H1 (cell line): ENCODE results near the gene SIRT5. TPM values are rescaled to one million over a fixed set of nuclear protein-coding genes. Genes with fewer than 3 reads are reported as not detected.

Experiments
- CTCF ChIA-PET: fragments of 300-600 bp; sonication (Branson Sonifier 250); formaldehyde crosslinking; loops from one replicate; lab custom pipeline; 2021; ENCODE audit not compliant: partially characterized antibody; lab: Charles Lee
- POLR2A ChIA-PET: fragments of 300-600 bp; sonication (Branson Sonifier 250); formaldehyde crosslinking; loops from one replicate; lab custom pipeline; 2021; ENCODE audit warnings: inconsistent platforms; ENCODE audit not compliant: partially characterized antibody; lab: Charles Lee
- DNase-seq, 2 experiments: peaks; one replicate each; pipeline versions ENCODE4 v3.0.0 to v3.0.0-alpha.2; 2010 to 2022; ENCODE audit warnings: low spot score in 2 of 2, low read depth in 1 of 2, mixed read lengths in 1 of 2
- FAIRE-seq: peaks from 2 replicates; lab custom pipeline; 2011; peaks lifted over from hg19 to GRCh38; lab: Jason Lieb, UNC
- H2AFZ ChIP-seq: 2 replicates; pipeline ENCODE4 v1.8.1; 2012; ENCODE audit warnings: low read length, inconsistent platforms
- H2AK5ac ChIP-seq: 2 replicates; pipeline ENCODE4 v1.6.1; 2013; ENCODE audit warnings: low read depth, low read length
- H2BK120ac ChIP-seq: replicated peaks from 2 replicates; pipeline ENCODE3; 2013; ENCODE audit warnings: low read depth, low read length, inconsistent platforms
- H2BK12ac ChIP-seq: 2 replicates; pipeline ENCODE4 v1.6.1; 2013; ENCODE audit warnings: low read depth, low read length
- H2BK15ac ChIP-seq: 2 replicates; pipeline ENCODE4 v1.6.1; 2013; ENCODE audit warnings: low read length
- H2BK20ac ChIP-seq: 2 replicates; pipeline ENCODE4 v1.6.1; 2013; ENCODE audit warnings: low read length
- H2BK5ac ChIP-seq: 2 replicates; pipeline ENCODE4 v1.6.1; 2013; ENCODE audit warnings: low read depth, low read length
- H3K14ac ChIP-seq: 2 replicates; pipeline ENCODE4 v1.6.1; 2013; ENCODE audit warnings: inconsistent platforms; ENCODE audit not compliant: insufficient read length
- H3K18ac ChIP-seq: 2 replicates; pipeline ENCODE4 v1.6.1; 2013; ENCODE audit warnings: low read length; ENCODE audit errors: extremely low read depth
- H3K23ac ChIP-seq: 2 replicates; pipeline ENCODE4 v1.6.1; 2013; ENCODE audit warnings: inconsistent platforms; ENCODE audit not compliant: insufficient read length
- H3K23me2 ChIP-seq: 2 replicates; pipeline ENCODE4 v1.6.1; 2013; ENCODE audit warnings: low read depth, low read length
- H3K27ac ChIP-seq: 2 replicates; pipeline ENCODE4 v1.6.1; 2011; ENCODE audit warnings: low read depth, low read length, inconsistent platforms
- H3K27me3 ChIP-seq, 4 experiments: replicated peaks in 1 of 4; 1 replicate in 1 of 4; 2 replicates in 3 of 4; pipeline versions ENCODE4 v1.6.1 to v1.8.1; 2011 to 2013; ENCODE audit warnings: low read length in 3 of 4, mild to moderate bottlenecking in 3 of 4, inconsistent platforms in 2 of 4, mixed read lengths in 2 of 4, moderate library complexity in 1 of 4; ENCODE audit not compliant: control insufficient read depth in 3 of 4, insufficient read depth in 3 of 4; ENCODE audit errors: extremely low read depth in 1 of 4
- H3K36me3 ChIP-seq, 4 experiments: 2 replicates each; pipeline versions ENCODE4 v1.6.1 to v1.8.1; 2011 to 2013; ENCODE audit warnings: mild to moderate bottlenecking in 4 of 4, low read length in 3 of 4, moderate library complexity in 2 of 4, control low read depth in 1 of 4, inconsistent platforms in 1 of 4; ENCODE audit not compliant: insufficient read depth in 4 of 4, control insufficient read depth in 2 of 4
- H3K4ac ChIP-seq: replicated peaks from 2 replicates; pipeline ENCODE3; 2013; ENCODE audit warnings: low read length, low read depth, mixed read lengths, inconsistent platforms; ENCODE audit not compliant: insufficient read length
- H3K4me1 ChIP-seq, 4 experiments: replicated peaks in 1 of 4; 1 replicate in 1 of 4; 2 replicates in 3 of 4; pipeline versions ENCODE4 v1.6.1 to v1.8.1; 2011 to 2013; ENCODE audit warnings: low read length in 3 of 4, inconsistent platforms in 2 of 4, mixed read lengths in 1 of 4; ENCODE audit not compliant: insufficient read depth in 4 of 4, control insufficient read depth in 3 of 4
- H3K4me2 ChIP-seq, 2 experiments: 2 replicates each; pipeline versions ENCODE4 v1.6.1 to v1.8.1; 2011 to 2013; ENCODE audit warnings: low read depth in 2 of 2, low read length in 2 of 2, control low read depth in 1 of 2, inconsistent platforms in 1 of 2, mild to moderate bottlenecking in 1 of 2; ENCODE audit not compliant: insufficient read depth in 1 of 2
- H3K4me3 ChIP-seq, 4 experiments: fragments of 200-600, 300-600 bp in 1 of 4; sonication (generic), shearing (Covaris generic), sonication (Bioruptor Twin) in 1 of 4; 2 replicates each; pipeline versions ENCODE4 v1.5.1 to v1.8.1; 2011 to 2016; ENCODE audit warnings: low read length in 4 of 4, low read depth in 3 of 4, control low read depth in 2 of 4, inconsistent platforms in 2 of 4, mild to moderate bottlenecking in 2 of 4, mixed read lengths in 1 of 4, moderate library complexity in 1 of 4; ENCODE audit not compliant: insufficient read depth in 2 of 4; ENCODE audit errors: extremely low read depth in 1 of 4
- H3K56ac ChIP-seq: replicated peaks from 2 replicates; pipeline ENCODE3; 2013; ENCODE audit warnings: low read depth, mild to moderate bottlenecking, mixed read lengths, low read length, inconsistent platforms; ENCODE audit not compliant: insufficient read length
- H3K79me1 ChIP-seq: 2 replicates; pipeline ENCODE4 v1.6.1; 2013; ENCODE audit warnings: low read depth, low read length, control low read depth
- H3K79me2 ChIP-seq, 2 experiments: 2 replicates each; pipeline versions ENCODE4 v1.6.1 to v1.8.1; 2012 to 2013; ENCODE audit warnings: low read length in 2 of 2, mild to moderate bottlenecking in 2 of 2, inconsistent platforms in 1 of 2; ENCODE audit not compliant: insufficient read depth in 2 of 2, control insufficient read depth in 1 of 2
- H3K9ac ChIP-seq, 4 experiments: replicated peaks in 1 of 4; 1 replicate in 1 of 4; 2 replicates in 3 of 4; pipeline versions ENCODE4 v1.6.1 to v1.8.1; 2011 to 2013; ENCODE audit warnings: low read depth in 3 of 4, low read length in 3 of 4, control low read depth in 2 of 4, mild to moderate bottlenecking in 2 of 4, moderate library complexity in 2 of 4, inconsistent platforms in 1 of 4; ENCODE audit errors: extremely low read depth in 1 of 4
- H3K9me3 ChIP-seq, 2 experiments: 2 replicates each; pipeline versions ENCODE4 v1.6.1 to v1.8.1; 2012 to 2013; ENCODE audit warnings: mild to moderate bottlenecking in 2 of 2, moderate library complexity in 2 of 2, control low read depth in 1 of 2, inconsistent platforms in 1 of 2, low read depth in 1 of 2, low read length in 1 of 2, mixed read lengths in 1 of 2; ENCODE audit not compliant: insufficient read depth in 2 of 2
- H4K20me1 ChIP-seq, 2 experiments: replicated peaks in 1 of 2; 2 replicates each; pipeline versions ENCODE3 to v1.8.1; 2011 to 2013; ENCODE audit warnings: inconsistent platforms in 2 of 2, low read length in 2 of 2, mild to moderate bottlenecking in 1 of 2; ENCODE audit not compliant: insufficient read depth in 2 of 2, control insufficient read depth in 1 of 2
- H4K5ac ChIP-seq: 2 replicates; pipeline ENCODE4 v1.6.1; 2013; ENCODE audit warnings: low read length, low read depth, mixed read lengths, inconsistent platforms; ENCODE audit not compliant: insufficient read length
- H4K8ac ChIP-seq: 2 replicates; pipeline ENCODE4 v1.8.0; 2013; ENCODE audit warnings: mild to moderate bottlenecking, moderate library complexity, low read length, inconsistent platforms; ENCODE audit not compliant: insufficient read depth; ENCODE audit errors: extremely low read depth
- H4K91ac ChIP-seq: replicated peaks from 2 replicates; pipeline ENCODE3; 2013; ENCODE audit warnings: low read length, mixed read lengths, inconsistent platforms; ENCODE audit not compliant: insufficient read length
- ZNF274 ChIP-seq: IDR thresholded peaks from 2 replicates; pipeline ENCODE4 v1.7.0; 2012; ENCODE audit warnings: low read length, borderline replicate concordance; ENCODE audit errors: extremely low read depth
- polyA plus RNA-seq, 7 experiments: library from polyadenylated mRNA; depleted of rRNA in 3 of 7; stranded (reverse) in 5 of 7; unstranded in 2 of 7; fragments of >200 nt in 5 of 7; fragments of 200-250 nt in 2 of 7; gene quantifications; 1 replicate in 5 of 7; 2 replicates in 1 of 7; 4 replicates in 1 of 7; pipeline versions ENCODE4 v1.2.1 to v1.2.3, GENCODE V29; 2011 to 2013; ENCODE audit warnings: missing spikeins in 2 of 7, mixed read lengths in 2 of 7
- total RNA-seq: library from RNA; stranded (reverse); fragmentation: NEBNext Ultra II Directional; extraction: Animal tissue kit (Norgen Biotek cat#: 25700); gene quantifications from 2 replicates; pipeline ENCODE4 v1.2.1, GENCODE V29; 2021

The SIRT5 gene
- total and polyA plus RNA-seq, 2 of the 8 experiments (the other 6 are each of a cell fraction or from before 2014, with no cell fraction given) = 7.4 to 14.7 TPM

GRCh38 chr6:13654496-13654895, 80.1 kb downstream of the SIRT5 start:
- H2AFZ ChIP-seq = no peak overlapping the region
- no peak overlapping the region for H4K8ac ChIP-seq
- no peak overlapping the region for H2BK12ac ChIP-seq
- H3K14ac ChIP-seq = no peak overlapping the region
- H2BK15ac ChIP-seq = no peak overlapping the region
- no peak for TF ChIP-seq ZNF274
- 0 out of 7 replicates have a peak, but pooled peaks cover 0 to 2% (median 0%) of the 10 kb centered on the region in 4 experiments for H3K4me1 ChIP-seq
- FAIRE-seq (no peak), DNase-seq (no peak)
- no peak overlapping the region for H3K4me2 ChIP-seq
- CTCF ChIA-PET = no interaction called here
- H3K23me2 ChIP-seq = no peaks in the 10 kb centered on the region
- H3K4ac ChIP-seq = no peak overlapping the region
- H2BK120ac ChIP-seq = no peak overlapping the region
- H3K36me3 ChIP-seq = no peaks in the 10 kb centered on the region; a peak in 2 of 8 replicates
- peaks cover under 1% of the 10 kb centered on the region; the same call in 1 of the 2 replicates for H3K79me1 ChIP-seq
- H3K27me3 ChIP-seq = no peaks in the 10 kb centered on the region
- no peak overlapping the region for H3K4me3 ChIP-seq
- H3K9me3 ChIP-seq = no peaks in the 10 kb centered on the region
- peaks cover 0 to 7% of the 10 kb centered on the region in 2 experiments; a peak in 2 of 4 replicates for H3K79me2 ChIP-seq
- no peak overlapping the region for H2BK20ac ChIP-seq
- POLR2A ChIA-PET = interaction anchor here (0.6 kb wide), 1 partner anchor 44 kb away, joined by 3 read pairs; no protein-coding TSS in a partner anchor
- no peak overlapping the region for H3K56ac ChIP-seq
- H4K5ac ChIP-seq = no peak overlapping the region
- no peak overlapping the region for H3K23ac ChIP-seq
- no peak overlapping the region for H3K9ac ChIP-seq
- H2AK5ac ChIP-seq = no peak overlapping the region
- H3K27ac ChIP-seq = no peak overlapping the region
- H2BK5ac ChIP-seq = no peak overlapping the region
- no peak overlapping the region for H3K18ac ChIP-seq
- no peak overlapping the region for H4K91ac ChIP-seq
- H4K20me1 ChIP-seq = no peaks in the 10 kb centered on the region
